ENCODE results near the gene TPCN1.
"Not testable (repeated sequence)": the region's sequence is repeated elsewhere in the genome, so short reads cannot be mapped to it uniquely, and the experiment has no call there.

TPCN1 gene

GRCh38 chr12:113201187-113202177, 19.8 kb upstream of the TPCN1 start:
- DNase-seq (ENCODE audit: low spot score) = no peak
- TF ChIP-seq, protein P1, sequence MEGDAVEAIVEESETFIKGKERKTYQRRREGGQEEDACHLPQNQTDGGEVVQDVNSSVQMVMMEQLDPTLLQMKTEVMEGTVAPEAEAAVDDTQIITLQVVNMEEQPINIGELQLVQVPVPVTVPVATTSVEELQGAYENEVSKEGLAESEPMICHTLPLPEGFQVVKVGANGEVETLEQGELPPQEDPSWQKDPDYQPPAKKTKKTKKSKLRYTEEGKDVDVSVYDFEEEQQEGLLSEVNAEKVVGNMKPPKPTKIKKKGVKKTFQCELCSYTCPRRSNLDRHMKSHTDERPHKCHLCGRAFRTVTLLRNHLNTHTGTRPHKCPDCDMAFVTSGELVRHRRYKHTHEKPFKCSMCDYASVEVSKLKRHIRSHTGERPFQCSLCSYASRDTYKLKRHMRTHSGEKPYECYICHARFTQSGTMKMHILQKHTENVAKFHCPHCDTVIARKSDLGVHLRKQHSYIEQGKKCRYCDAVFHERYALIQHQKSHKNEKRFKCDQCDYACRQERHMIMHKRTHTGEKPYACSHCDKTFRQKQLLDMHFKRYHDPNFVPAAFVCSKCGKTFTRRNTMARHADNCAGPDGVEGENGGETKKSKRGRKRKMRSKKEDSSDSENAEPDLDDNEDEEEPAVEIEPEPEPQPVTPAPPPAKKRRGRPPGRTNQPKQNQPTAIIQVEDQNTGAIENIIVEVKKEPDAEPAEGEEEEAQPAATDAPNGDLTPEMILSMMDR (IDR thresholded peaks at IDR 0.05; ENCODE audit: extremely low read depth, insufficient read depth, missing control alignments) = no peak
- in situ Hi-C loops (cut with MboI; ENCODE audit: low pct_unique_long_range_greater_than_20kb, low sequenced_read_pairs, unreplicated experiment) = no loop called here

DNA sequence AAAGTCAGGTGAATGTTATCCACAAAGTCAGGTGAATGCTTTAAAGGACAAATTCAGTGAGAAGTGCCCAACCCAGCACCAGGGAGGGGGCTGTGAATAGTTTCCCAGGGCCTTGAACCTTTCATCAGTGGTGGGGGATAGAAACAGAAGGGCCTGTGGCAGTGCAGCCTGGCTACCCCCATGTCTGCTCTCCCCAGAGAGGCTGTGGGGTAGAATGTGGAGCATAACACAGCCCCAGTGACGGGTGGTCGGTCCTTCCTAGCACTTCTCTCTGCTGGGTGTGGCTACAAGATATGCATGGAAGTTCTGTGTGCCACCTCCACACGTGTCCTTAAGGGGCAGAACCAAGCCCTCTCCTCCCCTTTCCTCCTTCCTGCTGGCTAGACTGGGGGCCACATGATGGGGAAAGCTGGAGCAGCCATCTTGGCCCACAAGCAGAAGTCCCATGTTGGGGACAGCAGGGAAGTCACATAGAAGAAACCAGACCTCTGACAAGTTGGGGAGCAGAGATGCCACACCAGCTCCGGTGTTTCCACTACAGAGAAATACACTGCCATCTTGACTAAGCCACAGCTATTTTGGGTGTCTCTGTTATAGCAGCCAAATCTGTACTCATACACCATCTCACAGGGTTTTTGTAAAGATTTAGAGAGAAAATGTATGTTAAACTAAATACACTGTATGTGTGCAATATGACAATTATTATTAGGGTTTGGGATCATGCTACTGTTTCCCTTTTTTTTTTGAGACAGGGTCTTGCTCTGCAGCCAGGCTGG, 18.8 kb upstream of the TPCN1 start:
- TF ChIP-seq, protein P1 (IDR thresholded peaks at IDR 0.05; ENCODE audit: extremely low read depth, insufficient read depth, missing control alignments) = no peak
- no peak for DNase-seq (ENCODE audit: low spot score)
- in situ Hi-C loops (cut with MboI; ENCODE audit: low pct_unique_long_range_greater_than_20kb, low sequenced_read_pairs, unreplicated experiment) = no loop called here

DNA sequence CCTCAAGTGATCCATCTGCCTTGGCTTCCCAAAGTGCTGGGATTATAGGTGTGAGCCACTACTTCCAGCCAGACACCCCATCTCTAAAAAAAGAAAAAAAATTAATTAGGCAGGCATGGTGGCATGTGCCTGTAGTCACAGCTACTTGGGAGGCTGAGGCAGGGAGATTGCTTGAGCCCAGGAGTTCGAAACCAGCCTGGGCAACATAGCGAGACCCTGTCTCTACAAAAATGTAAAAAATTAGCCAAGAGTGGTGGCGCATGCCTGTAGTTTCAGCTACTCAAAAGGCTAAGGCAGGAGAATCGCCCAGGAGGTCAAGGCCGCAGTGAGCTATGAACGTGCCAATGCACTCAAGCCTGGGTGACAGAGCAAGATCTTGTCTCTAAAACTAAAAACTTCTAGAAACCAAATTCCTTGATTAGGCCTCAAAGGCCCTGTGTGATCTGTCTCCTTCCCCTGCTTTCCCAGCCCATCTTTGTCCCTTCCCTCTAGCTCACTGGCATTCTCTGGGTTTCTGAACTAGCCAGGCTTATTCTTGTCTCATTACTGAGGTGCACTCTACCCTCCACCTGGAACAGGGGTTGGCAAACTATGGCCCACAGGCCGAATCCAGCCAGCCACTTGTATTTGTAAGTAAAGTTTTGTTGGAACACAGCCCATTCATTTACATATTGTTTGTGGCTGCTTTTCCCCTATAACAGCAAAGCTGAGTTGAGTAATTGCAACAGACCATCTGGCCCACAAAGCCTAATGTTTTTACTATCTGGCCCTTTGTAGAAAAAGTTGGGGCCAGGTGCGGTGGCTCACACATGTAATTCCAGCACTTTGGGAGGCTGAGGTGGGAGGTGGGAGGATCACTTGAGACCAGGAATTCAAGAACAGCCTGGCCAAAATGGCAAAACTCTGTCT, 17.2 kb upstream of the TPCN1 start:
- TF ChIP-seq, protein P1 (IDR thresholded peaks at IDR 0.05; ENCODE audit: extremely low read depth, insufficient read depth, missing control alignments) = no peak
- DNase-seq (ENCODE audit: low spot score) = no peak
- in situ Hi-C loops (cut with MboI; ENCODE audit: low pct_unique_long_range_greater_than_20kb, low sequenced_read_pairs, unreplicated experiment) = no loop called here

- in situ Hi-C loops (cut with MboI; ENCODE audit: low pct_unique_long_range_greater_than_20kb, low sequenced_read_pairs, unreplicated experiment) = no loop called here
- TF ChIP-seq, protein P1 (IDR thresholded peaks at IDR 0.05; ENCODE audit: extremely low read depth, insufficient read depth, missing control alignments) = no peak
- no peak for DNase-seq (ENCODE audit: low spot score)
These were observed 16.5 kb upstream of the TPCN1 start for GRCh38 chr12:113204804-113205203.

DNA sequence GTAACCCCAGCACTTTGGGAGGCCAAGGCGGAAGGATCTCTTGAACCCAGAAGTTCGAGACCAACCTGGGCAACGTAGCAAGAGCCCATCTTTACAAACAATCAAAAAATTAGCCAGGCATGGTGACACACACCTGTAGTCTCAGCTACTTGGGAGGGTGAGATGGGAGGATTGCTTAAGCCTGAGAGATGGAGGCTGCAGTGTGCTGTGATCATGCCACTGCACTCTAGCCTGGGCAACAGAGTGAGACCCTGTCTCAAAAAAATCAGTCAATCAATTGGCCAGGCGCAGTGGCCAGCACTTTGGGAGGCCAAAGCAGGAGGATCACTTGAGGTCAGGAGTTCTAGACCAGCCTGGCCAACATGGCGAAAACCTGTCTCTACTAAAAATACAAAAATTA, 14.5 kb upstream of the TPCN1 start:
- in situ Hi-C loops (cut with MboI; ENCODE audit: low pct_unique_long_range_greater_than_20kb, low sequenced_read_pairs, unreplicated experiment); DNase-seq (ENCODE audit: low spot score): not testable (repeated sequence)

DNA sequence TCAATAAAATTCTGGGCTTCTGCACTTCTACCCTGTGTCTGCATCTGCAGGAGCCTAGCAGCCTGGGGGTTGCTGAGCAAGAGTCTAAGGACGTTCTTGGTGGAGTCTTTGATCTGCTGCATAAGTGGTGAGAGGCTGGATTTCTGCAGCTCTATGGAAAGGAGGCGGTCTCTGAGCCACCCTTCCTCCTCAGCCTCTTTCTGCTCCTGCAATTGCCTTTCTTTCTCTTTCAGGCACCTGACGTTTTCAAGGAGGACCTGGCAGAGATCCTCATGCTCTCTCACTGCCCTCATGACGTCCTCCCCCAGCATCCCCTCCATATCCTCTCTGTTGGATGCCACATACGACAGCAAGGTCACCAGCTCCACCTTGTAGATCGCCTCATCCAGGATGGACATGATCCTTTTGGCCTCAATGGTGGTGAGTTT, 13.6 kb upstream of the TPCN1 start:
- TF ChIP-seq, protein P1 (IDR thresholded peaks at IDR 0.05; ENCODE audit: extremely low read depth, insufficient read depth, missing control alignments) = no peak
- in situ Hi-C loops (cut with MboI; ENCODE audit: low pct_unique_long_range_greater_than_20kb, low sequenced_read_pairs, unreplicated experiment) = no loop called here
- DNase-seq (ENCODE audit: low spot score) = no peak
